ENCODE measurements around the gene WDR27.

Gene WDR27

GRCh38 chr6:169738976-169739529, 37.2 kb upstream of the WDR27 start:
- Histone ChIP-seq H3K4ac (ENCODE audit: low read length) (no peak overlapping the region), H2BK15ac (ENCODE audit: low read length) (no peak overlapping the region), H2BK12ac (ENCODE audit: low read length) (no peak overlapping the region), H3K18ac (ENCODE audit: low read length) (no peak overlapping the region), H3K4me2 (ENCODE audit: insufficient read depth, low read length, poor library complexity, severe bottlenecking) (no peak overlapping the region), H3K36me3 (replicated peaks in 1 of 2; ENCODE audit: control insufficient read depth in 2 of 2, insufficient read depth in 2 of 2, low read length in 2 of 2) (no peaks in the 10 kb centered on the region), H3K23ac (ENCODE audit: low read depth, low read length, poor library complexity) (no peak overlapping the region), H2AK5ac (ENCODE audit: low read depth, low read length) (no peak overlapping the region), H2BK120ac (ENCODE audit: low read depth, low read length) (no peak overlapping the region), H2AFZ (ENCODE audit: low read length) (no peak overlapping the region), H3K9me3 (replicated peaks in 1 of 2; ENCODE audit: control insufficient read depth in 2 of 2, insufficient read depth in 1 of 2, low read depth in 1 of 2, low read length in 2 of 2) (no peaks in the 10 kb centered on the region), H3K27me3 (ENCODE audit: control insufficient read depth in 3 of 3, insufficient read depth in 3 of 3, low read depth in 1 of 3, low read length in 3 of 3) (no peaks in the 10 kb centered on the region), H3K4me1 (ENCODE audit: control insufficient read depth in 2 of 2, insufficient read depth in 1 of 2, low read depth in 1 of 2, low read length in 2 of 2) (no peaks in the 10 kb centered on the region), H3K79me1 (ENCODE audit: low read depth, low read length) (no peaks in the 10 kb centered on the region), H3K4me3 (ENCODE audit: low read length in 2 of 2) (no peak overlapping the region), H4K8ac (ENCODE audit: low read depth, low read length) (no peak overlapping the region), H2BK5ac (ENCODE audit: low read length) (no peak overlapping the region), H3K14ac (ENCODE audit: low read length) (no peak overlapping the region), H3K27ac (replicated peaks; ENCODE audit: low read length) (no peak overlapping the region), H3K9ac (ENCODE audit: low read depth, low read length, poor library complexity) (no peak overlapping the region), H4K91ac (ENCODE audit: low read depth, low read length, poor library complexity) (no peak overlapping the region)
- no peak for DNase-seq (ENCODE audit: low spot score)
- WGBS, 2 donors (ENCODE audit: extremely low coverage in 2 of 2, insufficient read length in 2 of 2, insufficient replicate concordance in 1 of 2): no CpG with 5 or more reads among the region's 2 CpGs

GRCh38 chr6:169738204-169738975, 36.6 kb upstream of the WDR27 start:
- Histone ChIP-seq H2BK120ac (ENCODE audit: low read depth, low read length) (no peak overlapping the region), H3K18ac (ENCODE audit: low read length) (peak overlapping the region; percentile 57), H3K4me1 (ENCODE audit: control insufficient read depth in 2 of 2, insufficient read depth in 1 of 2, low read depth in 1 of 2, low read length in 2 of 2) (no peaks in the 10 kb centered on the region), H3K27ac (replicated peaks; ENCODE audit: low read length) (no peak overlapping the region), H3K79me1 (ENCODE audit: low read depth, low read length) (no peaks in the 10 kb centered on the region), H4K91ac (ENCODE audit: low read depth, low read length, poor library complexity) (no peak overlapping the region), H3K4ac (ENCODE audit: low read length) (no peak overlapping the region), H2AK5ac (ENCODE audit: low read depth, low read length) (peak overlapping the region; percentile 26), H3K14ac (ENCODE audit: low read length) (no peak overlapping the region), H3K23ac (ENCODE audit: low read depth, low read length, poor library complexity) (no peak overlapping the region), H2BK12ac (ENCODE audit: low read length) (no peak overlapping the region), H4K8ac (ENCODE audit: low read depth, low read length) (no peak overlapping the region), H3K9ac (ENCODE audit: low read depth, low read length, poor library complexity) (no peak overlapping the region), H3K4me3 (ENCODE audit: low read length in 2 of 2) (no peak overlapping the region), H2BK15ac (ENCODE audit: low read length) (no peak overlapping the region), H3K4me2 (ENCODE audit: insufficient read depth, low read length, poor library complexity, severe bottlenecking) (no peak overlapping the region), H3K9me3 (replicated peaks in 1 of 2; ENCODE audit: control insufficient read depth in 2 of 2, insufficient read depth in 1 of 2, low read depth in 1 of 2, low read length in 2 of 2) (no peaks in the 10 kb centered on the region), H3K36me3 (replicated peaks in 1 of 2; ENCODE audit: control insufficient read depth in 2 of 2, insufficient read depth in 2 of 2, low read length in 2 of 2) (no peaks in the 10 kb centered on the region), H2BK5ac (ENCODE audit: low read length) (no peak overlapping the region), H3K27me3 (ENCODE audit: control insufficient read depth in 3 of 3, insufficient read depth in 3 of 3, low read depth in 1 of 3, low read length in 3 of 3) (no peaks in the 10 kb centered on the region), H2AFZ (ENCODE audit: low read length) (no peak overlapping the region)
- DNase-seq (ENCODE audit: low spot score): no peak
- no CpG with 5 or more reads among the region's 9 CpGs for WGBS, 2 donors (ENCODE audit: extremely low coverage in 2 of 2, insufficient read length in 2 of 2, insufficient replicate concordance in 1 of 2)

- H3K9me3 ChIP-seq (replicated peaks in 1 of 2; ENCODE audit: control insufficient read depth in 2 of 2, insufficient read depth in 1 of 2, low read depth in 1 of 2, low read length in 2 of 2): no peaks in the 10 kb centered on the region
- H4K8ac ChIP-seq (ENCODE audit: low read depth, low read length): no peak overlapping the region
- no peak for DNase-seq (ENCODE audit: low spot score)
- no peak overlapping the region for H2AK5ac ChIP-seq (ENCODE audit: low read depth, low read length)
- H3K27ac ChIP-seq (replicated peaks; ENCODE audit: low read length): no peak overlapping the region
- no peak overlapping the region for H2BK120ac ChIP-seq (ENCODE audit: low read depth, low read length)
- no peak overlapping the region for H2BK5ac ChIP-seq (ENCODE audit: low read length)
- no peak overlapping the region for H3K23ac ChIP-seq (ENCODE audit: low read depth, low read length, poor library complexity)
- H3K4ac ChIP-seq (ENCODE audit: low read length): no peak overlapping the region
- peaks cover 0 to 11% of the 10 kb centered on the region in 2 donors for H3K36me3 ChIP-seq (replicated peaks in 1 of 2; ENCODE audit: control insufficient read depth in 2 of 2, insufficient read depth in 2 of 2, low read length in 2 of 2)
- no peak overlapping the region for H2BK15ac ChIP-seq (ENCODE audit: low read length)
- H3K18ac ChIP-seq (ENCODE audit: low read length): no peak overlapping the region
- H3K14ac ChIP-seq (ENCODE audit: low read length): no peak overlapping the region
- no peak overlapping the region for H4K91ac ChIP-seq (ENCODE audit: low read depth, low read length, poor library complexity)
- no peak overlapping the region for H3K9ac ChIP-seq (ENCODE audit: low read depth, low read length, poor library complexity)
- H3K27me3 ChIP-seq (ENCODE audit: control insufficient read depth in 3 of 3, insufficient read depth in 3 of 3, low read depth in 1 of 3, low read length in 3 of 3): peaks cover 0 to 2% (median 0%) of the 10 kb centered on the region in 3 experiments
- H3K4me3 ChIP-seq (ENCODE audit: low read length in 2 of 2): no peak overlapping the region
- H3K4me2 ChIP-seq (ENCODE audit: insufficient read depth, low read length, poor library complexity, severe bottlenecking): no peak overlapping the region
- H3K4me1 ChIP-seq (ENCODE audit: control insufficient read depth in 2 of 2, insufficient read depth in 1 of 2, low read depth in 1 of 2, low read length in 2 of 2): peaks cover 3 to 9% of the 10 kb centered on the region in 2 donors
- no peak overlapping the region for H2AFZ ChIP-seq (ENCODE audit: low read length)
- no peak overlapping the region for H2BK12ac ChIP-seq (ENCODE audit: low read length)
- no peaks in the 10 kb centered on the region for H3K79me1 ChIP-seq (ENCODE audit: low read depth, low read length)
These were observed 28.1 kb upstream of the WDR27 start for GRCh38 chr6:169729961-169730360.

DNA sequence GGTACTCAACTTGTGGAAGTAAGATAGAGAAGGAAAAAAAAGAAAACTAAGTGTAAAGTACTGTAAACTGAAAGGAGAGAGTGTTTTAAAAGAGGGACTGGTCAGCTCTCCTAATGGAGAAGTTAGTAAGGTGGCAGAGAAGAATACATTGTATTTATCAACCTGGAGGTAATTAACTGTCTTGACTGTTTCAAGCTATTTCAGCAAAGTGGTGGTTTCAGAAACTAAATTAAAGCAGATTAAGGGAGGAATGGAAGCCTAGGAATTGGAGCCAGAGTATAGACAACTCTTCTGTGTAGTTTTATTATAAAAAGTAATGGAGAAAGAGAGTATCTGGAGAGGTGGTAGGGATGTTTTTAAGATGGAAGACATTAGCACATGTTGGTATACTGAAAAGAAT, 25.1 kb upstream of the WDR27 start:
- Histone ChIP-seq H3K23ac (ENCODE audit: low read depth, low read length, poor library complexity) (no peak overlapping the region), H2BK12ac (ENCODE audit: low read length) (no peak overlapping the region), H3K79me1 (ENCODE audit: low read depth, low read length) (peaks cover 4% of the 10 kb centered on the region), H2AFZ (ENCODE audit: low read length) (no peak overlapping the region), H2BK120ac (ENCODE audit: low read depth, low read length) (no peak overlapping the region), H3K36me3 (replicated peaks in 1 of 2; ENCODE audit: control insufficient read depth in 2 of 2, insufficient read depth in 2 of 2, low read length in 2 of 2) (peaks cover 0 to 11% of the 10 kb centered on the region in 2 donors), H3K4me3 (ENCODE audit: low read length in 2 of 2) (no peak overlapping the region), H2AK5ac (ENCODE audit: low read depth, low read length) (no peak overlapping the region), H3K27me3 (ENCODE audit: control insufficient read depth in 3 of 3, insufficient read depth in 3 of 3, low read depth in 1 of 3, low read length in 3 of 3) (peaks cover 0 to 4% (median 0%) of the 10 kb centered on the region in 3 experiments), H4K8ac (ENCODE audit: low read depth, low read length) (no peak overlapping the region), H3K18ac (ENCODE audit: low read length) (no peak overlapping the region), H3K9ac (ENCODE audit: low read depth, low read length, poor library complexity) (no peak overlapping the region), H3K4me1 (ENCODE audit: control insufficient read depth in 2 of 2, insufficient read depth in 1 of 2, low read depth in 1 of 2, low read length in 2 of 2) (peaks cover 8 to 10% of the 10 kb centered on the region in 2 donors), H3K4me2 (ENCODE audit: insufficient read depth, low read length, poor library complexity, severe bottlenecking) (no peak overlapping the region), H3K14ac (ENCODE audit: low read length) (no peak overlapping the region), H2BK5ac (ENCODE audit: low read length) (no peak overlapping the region), H3K4ac (ENCODE audit: low read length) (no peak overlapping the region), H3K27ac (replicated peaks; ENCODE audit: low read length) (no peak overlapping the region), H4K91ac (ENCODE audit: low read depth, low read length, poor library complexity) (no peak overlapping the region), H3K9me3 (replicated peaks in 1 of 2; ENCODE audit: control insufficient read depth in 2 of 2, insufficient read depth in 1 of 2, low read depth in 1 of 2, low read length in 2 of 2) (no peaks in the 10 kb centered on the region), H2BK15ac (ENCODE audit: low read length) (no peak overlapping the region)
- DNase-seq (ENCODE audit: low spot score): no peak
